ENCODE results near the gene TET3. TPM values are rescaled to one million over a fixed set of nuclear protein-coding genes. Genes with fewer than 3 reads are reported as not detected.

TET3 gene
- total and polyA plus RNA-seq, 3 experiments from 2014 or later, result 0.78 to 20.5 (median 19.9) TPM

DNA sequence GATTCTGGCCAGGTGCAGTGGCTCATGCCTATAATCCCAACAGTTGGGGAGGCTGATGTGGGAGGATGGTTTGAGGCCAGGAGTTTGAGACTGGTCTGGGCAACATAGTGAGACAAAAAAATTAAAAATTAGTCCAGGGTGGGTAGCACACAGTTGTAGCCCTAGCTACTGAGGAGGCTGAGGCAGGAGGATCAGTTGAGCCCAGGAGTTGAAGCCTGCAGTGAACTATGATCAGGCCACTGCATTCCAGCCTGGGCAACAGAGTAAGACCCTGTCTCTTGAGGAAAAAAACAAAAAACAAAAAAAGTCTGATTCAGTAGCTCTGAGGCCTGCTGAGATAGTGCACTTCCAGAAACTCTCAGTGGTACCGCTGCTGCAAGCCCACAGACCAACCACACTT is 7.9 kb upstream of the TET3 start:
- Mint-ChIP-seq H3K27me3 (no peaks in the 10 kb centered on the region), H3K4me3 (no peak overlapping the region), H3K36me3 (no peaks in the 10 kb centered on the region), H3K27ac (no peak overlapping the region), H3K9me3 (no peaks in the 10 kb centered on the region), H3K4me1 (peaks cover 39 to 65% (median 44%) of the 10 kb centered on the region in 3 donors)
- Histone ChIP-seq H3K36me3 (ENCODE audit: insufficient read depth, low read length) (no peaks in the 10 kb centered on the region), H3K27ac (ENCODE audit: low read depth, low read length) (no peak overlapping the region), H3K9me3 (ENCODE audit: low read length) (no peaks in the 10 kb centered on the region), H3K4me3 (ENCODE audit: low read length) (no peak overlapping the region), H3K27me3 (ENCODE audit: insufficient read depth, low read length, poor library complexity, severe bottlenecking) (no peaks in the 10 kb centered on the region), H3K4me1 (ENCODE audit: insufficient read depth, low read length) (peaks cover 53% of the 10 kb centered on the region)
- ChIA-PET POLR2A (no interaction called here), CTCF (interaction anchor here (1.4 kb wide), 1 partner anchor 11 kb away, joined by 5 read pairs; no protein-coding TSS in a partner anchor)
- DNase-seq, result no peak

DNA sequence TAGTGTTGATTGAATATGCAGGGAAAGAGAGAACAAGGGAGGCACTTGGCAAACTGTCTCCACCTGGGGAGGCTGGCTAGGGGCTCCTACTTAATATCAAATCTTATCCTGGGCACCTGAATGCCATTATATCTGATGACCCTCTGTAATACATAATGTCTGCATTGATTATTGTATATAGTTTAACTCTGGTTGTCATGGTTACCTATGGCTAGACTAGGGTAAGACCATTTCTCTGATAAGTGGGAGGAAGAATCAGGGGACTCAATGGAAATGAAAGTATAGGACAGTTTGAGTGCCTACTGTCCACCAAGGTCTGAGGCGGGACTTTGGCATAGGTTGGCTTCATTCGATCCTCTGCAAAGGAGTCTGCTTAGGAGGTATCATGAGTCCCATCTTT is 7.2 kb upstream of the TET3 start:
- CTCF ChIA-PET, result no interaction called here
- peak overlapping the region in 2 of 7 donors; percentile 21 to 40 for H3K4me3 Mint-ChIP-seq

DNA sequence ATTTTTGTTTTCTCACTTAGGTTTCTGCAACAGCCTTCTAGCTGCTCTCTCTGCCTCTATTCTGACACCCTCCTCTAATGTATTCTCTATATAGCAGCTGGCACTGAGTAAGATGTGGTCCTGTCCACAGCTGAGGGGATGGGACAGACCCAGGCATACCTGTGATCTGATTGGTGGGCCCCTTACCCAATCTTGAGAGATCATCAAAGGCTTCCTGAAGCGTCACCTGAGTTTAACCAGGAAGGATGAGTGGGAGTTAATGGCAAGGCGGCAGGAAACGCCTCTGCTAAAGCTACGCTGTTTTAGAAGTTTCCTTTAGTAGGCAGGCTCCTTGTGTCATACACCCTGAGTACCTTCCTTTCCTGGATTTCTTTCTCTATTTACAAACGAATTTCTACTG is 5.7 kb upstream of the TET3 start:
- H3K27me3 Mint-ChIP-seq, result peaks cover 0 to 1% of the 10 kb centered on the region in 2 donors
- H3K4me3 Mint-ChIP-seq, result peak overlapping the region; percentile 35 to 72 (median 43)
- H3K27ac ChIP-seq (ENCODE audit: low read depth, low read length), result no peak overlapping the region
- peaks cover 54% of the 10 kb centered on the region for H3K4me1 ChIP-seq (ENCODE audit: insufficient read depth, low read length)
- H3K36me3 Mint-ChIP-seq, result peaks cover 0 to 2% (median 0%) of the 10 kb centered on the region in 3 donors
- peak overlapping the region; percentile 33 for H3K4me3 ChIP-seq (ENCODE audit: low read length)
- no peaks in the 10 kb centered on the region for H3K36me3 ChIP-seq (ENCODE audit: insufficient read depth, low read length)
- ChIA-PET POLR2A (interaction anchor here (1.0 kb wide), 1 partner anchor 9 kb away, joined by 5 read pairs; no protein-coding TSS in a partner anchor), CTCF (interaction anchor here (0.9 to 1.3 kb wide), 2 partner anchors 11 to 52 kb away, joined by 3 to 4 read pairs; partner anchors contain the start of gene DGUOK)
- peak overlapping the region; percentile 58 to 93 (median 82) for H3K27ac Mint-ChIP-seq
- DNase-seq, result peak; percentile 26 to 84 (median 67)
- no peaks in the 10 kb centered on the region for H3K9me3 ChIP-seq (ENCODE audit: low read length)
- H3K27me3 ChIP-seq (ENCODE audit: insufficient read depth, low read length, poor library complexity, severe bottlenecking), result no peaks in the 10 kb centered on the region
- H3K9me3 Mint-ChIP-seq, result no peaks in the 10 kb centered on the region
- H3K4me1 Mint-ChIP-seq, result peaks cover 43 to 72% (median 50%) of the 10 kb centered on the region in 3 donors

More for the DNA sequence above, 7.2 kb upstream of the TET3 start:
- Histone ChIP-seq H3K27me3 (ENCODE audit: insufficient read depth, low read length, poor library complexity, severe bottlenecking) (no peaks in the 10 kb centered on the region), H3K36me3 (ENCODE audit: insufficient read depth, low read length) (no peaks in the 10 kb centered on the region), H3K4me1 (ENCODE audit: insufficient read depth, low read length) (peaks cover 50% of the 10 kb centered on the region), H3K27ac (ENCODE audit: low read depth, low read length) (no peak overlapping the region), H3K4me3 (ENCODE audit: low read length) (no peak overlapping the region), H3K9me3 (ENCODE audit: low read length) (no peaks in the 10 kb centered on the region)
- POLR2A ChIA-PET, result no interaction called here
- no peak for DNase-seq
- Mint-ChIP-seq H3K27me3 (no peaks in the 10 kb centered on the region), H3K36me3 (no peaks in the 10 kb centered on the region), H3K27ac (peak overlapping the region in 5 of 8 donors; percentile 24 to 72 (median 51)), H3K9me3 (no peaks in the 10 kb centered on the region), H3K4me1 (peaks cover 38 to 62% (median 41%) of the 10 kb centered on the region in 3 donors)

DNA sequence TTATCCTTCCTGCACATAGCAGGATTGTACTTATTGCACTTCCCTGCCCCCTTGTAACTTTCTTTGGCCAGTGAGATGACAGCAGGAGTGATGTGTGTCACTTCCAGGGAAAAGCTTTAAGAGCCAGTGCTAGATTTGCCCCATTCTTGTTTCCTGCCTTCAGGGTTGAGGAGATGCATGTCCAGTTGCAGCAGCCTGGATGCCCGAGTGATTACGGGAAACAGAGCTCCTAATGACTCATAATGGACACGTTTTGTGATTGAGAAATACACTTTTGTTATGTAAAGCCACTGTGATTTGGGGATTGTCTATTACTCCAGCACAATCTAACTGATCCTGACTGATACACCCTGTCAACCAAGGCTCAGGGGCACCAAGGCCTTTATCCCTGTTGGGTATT is 5.0 kb upstream of the TET3 start:
- no peaks in the 10 kb centered on the region for H3K27me3 ChIP-seq (ENCODE audit: insufficient read depth, low read length, poor library complexity, severe bottlenecking)
- Mint-ChIP-seq H3K4me3 (peak overlapping the region; percentile 9 to 72 (median 41)), H3K27me3 (peaks cover 0 to 1% of the 10 kb centered on the region in 2 donors), H3K36me3 (peaks cover 0 to 2% (median 0%) of the 10 kb centered on the region in 3 donors), H3K4me1 (peaks cover 43 to 72% (median 51%) of the 10 kb centered on the region in 3 donors), H3K9me3 (no peaks in the 10 kb centered on the region), H3K27ac (peak overlapping the region in 7 of 8 donors; percentile 11 to 91 (median 76))
- peaks cover 54% of the 10 kb centered on the region for H3K4me1 ChIP-seq (ENCODE audit: insufficient read depth, low read length)
- peak overlapping the region; percentile 33 for H3K4me3 ChIP-seq (ENCODE audit: low read length)
- no peak overlapping the region for H3K27ac ChIP-seq (ENCODE audit: low read depth, low read length)
- ChIA-PET CTCF (interaction anchor here (0.9 to 1.3 kb wide), 2 partner anchors 11 to 53 kb away, joined by 3 to 4 read pairs; partner anchors contain the start of gene DGUOK), POLR2A (interaction anchor here (1.0 kb wide), 1 partner anchor 9 kb away, joined by 5 read pairs; no protein-coding TSS in a partner anchor)
- no peaks in the 10 kb centered on the region for H3K9me3 ChIP-seq (ENCODE audit: low read length)
- no peak for DNase-seq
- no peaks in the 10 kb centered on the region for H3K36me3 ChIP-seq (ENCODE audit: insufficient read depth, low read length)

- peaks cover 55% of the 10 kb centered on the region for H3K4me1 ChIP-seq (ENCODE audit: insufficient read depth, low read length)
- no peak overlapping the region for H3K27ac ChIP-seq (ENCODE audit: low read depth, low read length)
- no peaks in the 10 kb centered on the region for H3K9me3 ChIP-seq (ENCODE audit: low read length)
- H3K27me3 Mint-ChIP-seq, result peaks cover 0 to 1% of the 10 kb centered on the region in 2 donors
- CTCF ChIA-PET, result no interaction called here
- DNase-seq, result no peak
- H3K4me3 ChIP-seq (ENCODE audit: low read length), result peak overlapping the region; percentile 19
- H3K4me1 Mint-ChIP-seq, result peaks cover 42 to 68% (median 51%) of the 10 kb centered on the region in 3 donors
- H3K27ac Mint-ChIP-seq, result peak overlapping the region in 3 of 8 donors; percentile 10 to 38 (median 32)
- H3K9me3 Mint-ChIP-seq, result no peaks in the 10 kb centered on the region
- no peaks in the 10 kb centered on the region for H3K27me3 ChIP-seq (ENCODE audit: insufficient read depth, low read length, poor library complexity, severe bottlenecking)
- no peaks in the 10 kb centered on the region for H3K36me3 ChIP-seq (ENCODE audit: insufficient read depth, low read length)
- peak overlapping the region in 5 of 7 donors; percentile 18 to 74 (median 66) for H3K4me3 Mint-ChIP-seq
- H3K36me3 Mint-ChIP-seq, result peaks cover 0 to 2% (median 0%) of the 10 kb centered on the region in 3 donors
- POLR2A ChIA-PET, result no interaction called here
Measured at GRCh38 chr2:73980566-73980965, 4.1 kb upstream of the TET3 start.

DNA sequence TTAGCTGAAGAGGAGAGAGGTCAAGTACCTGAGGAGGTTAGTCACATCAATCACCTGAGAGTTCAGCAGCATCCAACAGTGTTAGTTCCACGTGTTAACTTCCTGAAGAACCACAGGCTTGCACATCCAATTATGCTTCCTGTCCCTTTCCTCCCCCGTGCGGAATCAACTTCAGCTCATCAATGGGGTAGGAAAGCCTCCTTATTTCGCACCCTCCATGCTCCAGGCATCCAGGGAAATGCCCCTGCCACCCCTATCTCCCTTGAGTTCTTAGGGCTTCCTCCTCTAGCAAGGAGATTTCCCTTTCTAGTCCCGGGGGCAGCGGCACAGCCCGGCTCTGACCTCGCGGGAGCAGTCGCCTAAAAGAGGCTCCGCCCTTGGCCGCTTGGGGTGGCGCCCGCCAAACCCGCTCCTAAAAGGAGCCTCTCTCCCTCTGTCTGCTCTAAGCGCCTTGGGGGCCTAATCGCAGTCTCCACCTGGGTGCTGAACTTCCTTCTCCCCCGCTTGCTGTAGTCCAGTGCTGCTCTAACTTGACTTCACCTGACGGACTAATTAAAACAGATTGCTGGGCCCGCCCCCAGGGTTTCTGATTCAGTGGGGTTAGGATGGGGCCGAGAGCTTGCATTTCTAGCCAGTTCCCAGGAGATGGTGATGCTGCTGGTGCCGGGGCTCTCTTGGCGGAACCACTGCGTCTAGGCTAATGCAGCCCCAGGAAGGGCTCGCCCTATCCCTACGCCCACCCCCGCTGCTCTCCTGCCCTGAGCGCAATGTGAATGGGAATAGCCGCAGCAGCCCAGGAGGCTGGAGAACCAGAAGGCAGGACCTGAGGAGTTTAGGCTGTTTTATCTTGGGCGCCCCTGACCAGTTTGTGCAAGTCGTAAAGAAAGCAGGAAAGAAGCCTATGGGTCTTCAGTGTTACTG is 3.4 kb upstream of the TET3 start:
- POLR2A ChIA-PET, result no interaction called here

DNA sequence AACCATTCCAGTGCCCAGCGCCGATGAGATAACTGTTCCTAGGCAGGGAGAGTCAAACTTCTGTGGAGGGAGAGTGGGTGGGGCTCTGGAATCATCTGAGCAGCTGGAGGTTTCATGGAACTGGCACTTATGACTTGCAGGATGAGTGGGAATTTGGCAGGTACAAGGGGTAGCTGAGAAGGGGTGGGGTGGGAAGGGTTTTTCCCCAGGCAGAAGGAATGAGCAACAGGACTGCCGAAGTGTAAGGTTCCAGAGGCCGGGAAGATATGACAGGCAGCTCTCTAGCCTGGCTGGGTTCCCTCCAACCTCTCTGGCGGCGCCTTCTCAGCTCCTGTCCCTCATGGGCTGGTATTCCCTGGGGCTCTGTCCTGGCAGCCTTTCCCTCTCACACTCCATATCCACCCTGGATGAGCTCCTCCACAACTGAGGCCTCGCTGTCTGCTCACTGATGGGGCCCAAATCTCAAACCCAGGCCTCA is 2.5 kb upstream of the TET3 start:
- H3K36me3 ChIP-seq (ENCODE audit: insufficient read depth, low read length), result no peaks in the 10 kb centered on the region
- H3K27me3 Mint-ChIP-seq, result peaks cover 0 to 1% of the 10 kb centered on the region in 2 donors
- ChIA-PET CTCF (interaction anchor here (1.1 to 1.3 kb wide), 2 partner anchors 11 to 20 kb away, joined by 3 read pairs; no protein-coding TSS in a partner anchor), POLR2A (interaction anchor here (0.6 kb wide), 1 partner anchor 20 kb away, joined by 3 read pairs; no protein-coding TSS in a partner anchor)
- H3K4me3 ChIP-seq (ENCODE audit: low read length), result no peak overlapping the region
- no peak for DNase-seq
- no peaks in the 10 kb centered on the region for H3K9me3 ChIP-seq (ENCODE audit: low read length)
- peaks cover 56 to 78% (median 67%) of the 10 kb centered on the region in 3 donors for H3K4me1 Mint-ChIP-seq
- no peak overlapping the region for H3K27ac ChIP-seq (ENCODE audit: low read depth, low read length)
- H3K4me1 ChIP-seq (ENCODE audit: insufficient read depth, low read length), result peaks cover 71% of the 10 kb centered on the region
- H3K36me3 Mint-ChIP-seq, result peaks cover 0 to 10% (median 0%) of the 10 kb centered on the region in 3 donors
- H3K27me3 ChIP-seq (ENCODE audit: insufficient read depth, low read length, poor library complexity, severe bottlenecking), result no peaks in the 10 kb centered on the region
- H3K4me3 Mint-ChIP-seq, result peak overlapping the region in 3 of 7 donors; percentile 31 to 74 (median 65)
- H3K9me3 Mint-ChIP-seq, result no peaks in the 10 kb centered on the region
- H3K27ac Mint-ChIP-seq, result peak overlapping the region in 3 of 8 donors; percentile 14 to 88 (median 48)

More for the DNA sequence above, 3.4 kb upstream of the TET3 start:
- Mint-ChIP-seq H3K36me3 (peaks cover 0 to 8% (median 0%) of the 10 kb centered on the region in 3 donors), H3K9me3 (no peaks in the 10 kb centered on the region), H3K4me3 (peak overlapping the region; percentile 18 to 74 (median 66)), H3K27me3 (peaks cover 0 to 1% of the 10 kb centered on the region in 2 donors), H3K27ac (peak overlapping the region in 4 of 8 donors; percentile 1 to 38 (median 13)), H3K4me1 (peaks cover 49 to 72% (median 59%) of the 10 kb centered on the region in 3 donors)
- Histone ChIP-seq H3K9me3 (ENCODE audit: low read length) (no peaks in the 10 kb centered on the region), H3K36me3 (ENCODE audit: insufficient read depth, low read length) (no peaks in the 10 kb centered on the region), H3K27ac (ENCODE audit: low read depth, low read length) (no peak overlapping the region), H3K4me3 (ENCODE audit: low read length) (peak overlapping the region; percentile 19), H3K27me3 (ENCODE audit: insufficient read depth, low read length, poor library complexity, severe bottlenecking) (no peaks in the 10 kb centered on the region), H3K4me1 (ENCODE audit: insufficient read depth, low read length) (peaks cover 63% of the 10 kb centered on the region)
- no peak for DNase-seq
- CTCF ChIA-PET, result interaction anchor here (1.1 kb wide), 1 partner anchor 21 kb away, joined by 3 read pairs; no protein-coding TSS in a partner anchor
